GM19468 (cell line): Measurements from ENCODE around the gene RIMBP2.
"Not testable (repeated sequence)": the region's sequence is repeated elsewhere in the genome, so short reads cannot be mapped to it uniquely, and the experiment has no call there.

ENCODE experiments used
- ATAC-seq: cut with Tn5 transposase; IDR thresholded peaks from one replicate; pipeline ENCODE4 v1.9.1; 2021; ENCODE audit warnings: mild to moderate bottlenecking, moderate library complexity, moderate number of reproducible peaks; ENCODE audit not compliant: unreplicated experiment; ENCODE audit errors: extremely low read depth

RIMBP2 gene

DNA sequence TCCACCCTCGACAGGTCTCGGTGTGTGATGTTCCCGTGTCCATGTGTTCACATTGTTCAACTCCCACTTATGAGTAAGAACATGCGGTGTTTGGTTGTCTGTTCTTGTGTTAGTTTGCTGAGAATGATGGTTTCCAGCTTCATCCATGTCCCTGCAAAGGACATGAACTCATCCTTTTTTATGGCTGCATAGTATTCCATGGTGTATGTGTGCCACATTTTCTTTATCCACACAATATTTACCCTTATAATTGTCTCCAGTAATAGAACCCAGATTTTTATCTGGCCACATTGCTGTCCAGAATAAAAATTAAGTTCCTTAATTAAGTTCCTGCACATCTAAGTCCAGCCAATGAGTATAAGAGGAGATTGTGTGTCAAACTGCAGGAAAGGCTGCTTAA is 22.3 kb upstream of the RIMBP2 start:
- not testable (repeated sequence) for ATAC-seq

DNA sequence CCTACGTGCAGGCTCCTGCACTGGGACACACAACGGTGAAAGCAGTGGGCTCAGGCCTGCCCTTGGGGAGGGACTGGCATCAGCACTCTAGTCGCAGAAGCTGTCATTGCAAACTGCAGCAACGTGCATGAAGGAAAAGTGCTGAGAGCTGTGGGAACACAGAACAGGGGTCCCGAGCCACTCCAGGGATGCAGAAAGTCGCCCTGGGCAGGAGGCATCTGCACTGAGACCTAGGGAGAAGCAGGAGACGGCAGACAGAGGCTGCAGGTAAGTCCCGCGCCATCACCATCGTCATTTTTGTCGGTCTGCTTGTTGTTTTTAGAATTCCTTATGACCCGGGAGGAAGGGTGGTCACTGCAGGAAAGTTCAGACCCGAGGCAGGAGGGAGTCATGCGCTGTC is 21.6 kb upstream of the RIMBP2 start:
- no peak for ATAC-seq

DNA sequence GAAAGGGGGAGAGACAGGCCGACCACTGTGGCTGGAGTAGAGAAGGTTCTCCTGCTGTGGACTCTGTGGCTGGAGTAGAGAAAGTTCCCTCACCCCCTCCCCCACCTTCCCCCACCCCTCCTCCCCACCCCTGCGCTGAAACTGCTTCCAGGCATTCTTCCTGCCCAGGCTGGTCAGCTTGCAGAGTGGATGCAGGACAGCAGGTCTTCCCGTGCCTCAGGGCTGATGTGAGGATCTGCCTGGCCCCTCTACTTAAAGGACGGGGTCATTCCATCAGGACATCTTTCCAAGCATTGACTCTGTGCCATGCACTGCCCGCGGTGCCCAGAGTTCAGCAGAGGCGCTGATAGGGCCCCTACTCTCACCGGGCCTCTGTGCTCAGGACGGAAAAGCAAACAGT is 13.2 kb upstream of the RIMBP2 start:
- ATAC-seq = no peak

DNA sequence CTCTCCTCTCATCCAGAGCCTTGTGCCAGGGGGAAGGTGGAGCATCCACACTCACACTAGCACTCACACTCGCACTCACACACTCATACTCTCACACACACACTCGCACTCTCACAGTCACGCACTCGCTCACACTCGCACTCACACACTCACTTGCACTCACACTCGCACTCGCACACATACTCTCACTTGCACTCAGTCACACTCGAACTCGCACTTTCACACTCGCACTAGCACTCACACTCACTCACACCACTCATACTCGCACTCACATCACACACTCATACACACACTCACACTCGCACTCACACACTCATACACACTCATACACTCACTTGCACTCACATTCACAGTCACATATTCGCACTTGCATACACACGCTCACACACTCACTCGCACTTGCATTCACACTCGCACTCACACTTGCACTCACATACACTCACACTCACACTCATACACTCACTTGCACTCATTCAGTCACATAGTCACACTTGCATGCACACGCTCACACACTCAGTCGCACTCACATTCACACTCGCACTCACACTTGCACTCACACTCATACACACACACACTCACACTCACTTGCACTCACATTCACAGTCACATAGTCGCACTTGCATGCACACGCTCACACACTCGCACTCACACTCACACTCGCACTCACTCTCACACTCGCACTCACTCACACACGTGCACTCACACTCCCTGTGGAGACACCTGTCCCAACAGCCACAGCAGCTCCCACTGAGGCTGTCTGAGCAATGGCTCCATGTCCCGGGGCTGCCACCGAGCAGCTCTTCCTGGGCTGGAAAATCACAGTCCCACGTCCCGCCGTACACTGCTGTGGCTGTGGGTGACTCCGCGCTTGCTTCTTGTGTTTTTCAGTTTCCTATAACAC is 12.3 kb upstream of the RIMBP2 start:
- no peak for ATAC-seq

DNA sequence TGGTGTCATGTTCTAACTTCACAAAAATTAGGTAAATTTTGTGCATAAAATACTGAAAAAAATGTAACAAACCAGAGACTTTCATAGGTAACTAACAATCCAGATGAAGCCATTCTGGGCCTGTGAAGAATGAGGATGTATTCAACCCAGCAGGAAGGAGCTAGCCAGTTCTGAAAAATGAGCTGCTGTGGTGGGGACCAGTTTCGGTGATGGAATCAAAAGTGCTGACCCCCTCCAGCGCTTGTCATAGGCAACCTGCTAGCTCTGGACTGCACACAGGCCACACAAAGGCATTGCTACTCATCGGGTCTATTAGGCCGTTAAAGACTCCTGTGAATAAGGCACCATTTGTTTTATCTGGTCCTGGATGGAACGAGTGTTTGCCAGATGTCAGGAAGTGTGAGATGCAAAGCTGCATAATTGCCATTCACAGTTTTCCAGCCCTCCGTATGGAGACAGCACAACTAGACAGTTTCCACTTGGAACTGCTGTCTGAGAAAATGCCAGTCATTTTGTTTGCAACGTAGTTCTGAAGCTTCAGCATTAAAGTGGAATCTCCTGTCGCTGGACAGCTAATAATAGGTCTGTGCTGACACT is 3.3 kb upstream of the RIMBP2 start:
- ATAC-seq = no peak

DNA sequence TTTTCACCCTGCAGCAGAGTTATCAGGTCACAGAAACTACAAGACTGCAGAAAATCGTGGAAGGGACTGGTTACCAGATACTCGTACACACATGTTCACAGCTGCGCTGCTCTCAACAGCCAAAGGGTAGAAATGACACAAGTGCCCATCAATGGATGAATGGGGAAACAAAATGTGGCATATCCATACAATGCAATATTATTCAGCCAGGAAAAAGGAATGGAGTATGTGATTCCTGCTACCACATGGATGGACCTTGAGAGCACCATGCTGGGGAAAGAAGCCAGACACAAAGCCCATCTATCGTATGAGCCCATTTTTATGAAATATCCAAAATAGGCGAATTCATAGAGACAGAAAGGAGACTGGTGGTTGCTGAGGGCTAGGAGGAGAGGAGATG is 1.7 kb upstream of the RIMBP2 start:
- ATAC-seq = no peak

DNA sequence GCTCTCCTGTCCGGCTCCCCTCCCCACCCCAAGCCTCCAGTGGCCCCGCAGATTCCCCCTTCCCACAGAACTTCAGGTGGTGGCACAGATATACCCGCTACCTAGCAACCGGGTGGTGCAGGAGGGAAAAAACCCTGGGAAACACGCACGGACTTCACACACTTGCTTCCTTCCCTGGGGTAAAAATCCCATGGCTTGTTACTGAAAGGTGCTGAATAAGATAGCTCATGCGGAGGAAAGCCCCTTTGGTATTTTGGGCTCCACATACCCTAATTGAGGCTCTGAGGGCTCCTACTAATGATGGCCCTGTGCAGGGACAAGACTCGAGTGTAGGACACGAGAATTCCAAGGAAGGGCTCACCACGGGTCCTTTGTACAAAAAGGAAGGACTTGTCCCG is 869 bp upstream of the RIMBP2 start:
- ATAC-seq = no peak

DNA sequence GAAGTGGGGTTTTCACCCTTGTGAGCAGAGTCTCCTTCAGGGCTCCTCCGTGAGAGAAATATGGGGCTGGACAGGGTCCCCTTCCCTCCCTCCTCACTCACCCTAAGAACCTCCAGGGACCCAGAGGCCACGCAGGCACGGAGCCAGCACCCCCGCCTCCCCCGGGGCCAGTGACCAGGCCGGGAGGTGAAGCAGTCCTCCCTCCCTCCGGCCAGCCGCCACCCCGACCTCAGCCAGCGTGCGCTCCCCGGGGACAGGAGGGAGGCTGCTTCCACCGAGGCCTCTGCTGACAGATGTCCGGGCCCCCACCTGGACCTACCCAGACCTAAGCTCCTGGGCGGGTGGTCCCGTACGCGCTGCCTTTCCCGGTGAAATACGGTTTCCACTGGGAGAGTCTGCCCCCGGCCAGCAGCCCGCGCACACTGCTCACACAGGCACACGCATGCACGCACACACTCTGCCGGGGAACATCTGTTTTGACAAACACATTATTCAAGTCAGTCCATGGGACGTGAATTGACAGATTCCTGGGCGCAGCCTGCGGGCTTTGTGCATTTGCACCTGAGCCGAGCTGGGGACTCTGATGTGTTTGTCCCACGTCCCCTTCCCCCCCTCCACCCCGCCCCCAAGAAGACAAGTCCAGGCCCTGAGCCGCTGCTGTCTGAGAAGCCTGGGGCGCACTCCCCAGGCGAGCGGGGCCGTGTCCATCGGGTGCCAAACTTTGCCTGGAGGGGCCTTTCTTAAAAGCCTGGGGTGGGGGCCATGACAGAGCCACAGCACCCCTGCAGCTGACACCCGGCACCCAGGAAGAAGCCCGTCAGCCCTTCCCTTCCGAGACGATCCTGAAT is 725 bp downstream of the RIMBP2 start:
- no peak for ATAC-seq

DNA sequence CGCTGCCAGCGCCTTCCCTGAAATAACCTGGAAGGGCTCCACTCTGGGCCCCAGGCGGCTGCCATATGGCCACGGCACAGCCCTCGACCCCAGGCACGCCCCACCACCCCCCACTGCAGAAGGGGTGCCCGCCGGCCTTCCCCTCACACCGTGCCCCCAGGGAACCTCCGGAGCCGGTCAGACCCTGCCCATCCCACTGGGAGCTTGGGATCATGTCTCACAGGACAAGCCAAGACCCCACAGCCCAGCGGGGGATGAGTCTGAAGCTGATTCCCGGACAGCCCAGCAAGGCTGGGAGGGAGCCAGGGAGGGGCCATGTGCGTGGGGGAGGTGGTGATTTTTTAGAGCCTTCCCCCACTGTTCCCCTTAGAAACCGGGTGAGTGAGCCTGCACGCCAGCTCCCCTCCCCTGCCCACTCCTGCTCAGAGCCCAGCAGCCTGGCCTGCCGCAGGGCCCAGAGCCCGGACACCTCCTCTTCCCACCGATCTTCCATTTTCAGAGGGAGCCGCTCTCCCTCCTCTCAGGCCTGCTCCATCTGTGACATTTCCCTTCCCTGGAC is 1.4 kb downstream of the RIMBP2 start:
- ATAC-seq = no peak

DNA sequence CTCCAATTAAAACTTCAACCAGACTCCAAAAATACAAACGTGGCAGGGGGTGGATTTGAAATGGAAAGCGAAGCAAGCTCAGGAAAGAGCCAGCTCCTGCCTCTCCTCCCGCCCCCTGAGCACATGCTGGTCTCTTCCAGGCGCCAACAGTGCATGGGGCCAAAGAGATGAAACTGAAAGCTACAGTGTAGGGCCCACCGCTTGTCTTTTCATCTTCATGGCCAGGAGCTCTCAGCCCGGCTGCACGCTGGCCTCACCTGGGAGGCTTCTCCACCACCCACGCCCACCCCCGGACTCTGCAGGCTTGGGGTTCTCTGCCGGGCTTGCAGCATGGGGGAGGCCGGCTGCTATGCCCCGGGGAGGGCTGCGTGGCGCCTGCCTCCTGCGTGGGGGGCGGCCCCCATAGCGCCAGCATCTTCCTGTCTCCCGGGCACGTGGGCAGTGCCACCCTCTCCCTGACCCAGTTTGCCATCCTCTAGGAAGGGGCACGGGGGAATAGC is 2.0 kb downstream of the RIMBP2 start:
- ATAC-seq = no peak

DNA sequence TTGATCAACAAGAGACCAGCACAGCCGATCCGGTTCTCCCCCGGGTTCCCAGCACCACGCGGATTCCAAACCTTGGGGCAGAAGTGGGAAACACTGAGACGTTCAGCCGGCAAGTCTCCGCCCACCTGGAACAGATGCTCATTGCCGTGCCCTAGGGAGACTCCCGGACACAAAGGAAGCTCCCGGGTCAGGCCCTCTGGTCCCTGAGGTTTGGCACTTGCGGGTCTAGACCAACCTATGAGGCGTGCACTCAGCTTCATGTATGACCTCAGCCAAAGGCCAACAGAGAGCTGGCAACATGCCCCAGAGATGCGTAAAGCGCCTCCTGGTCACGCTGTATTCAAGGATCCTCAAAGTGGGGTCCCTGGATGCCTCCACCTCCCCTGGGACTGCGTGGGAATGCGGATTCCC is 2.5 kb downstream of the RIMBP2 start:
- no peak for ATAC-seq

DNA sequence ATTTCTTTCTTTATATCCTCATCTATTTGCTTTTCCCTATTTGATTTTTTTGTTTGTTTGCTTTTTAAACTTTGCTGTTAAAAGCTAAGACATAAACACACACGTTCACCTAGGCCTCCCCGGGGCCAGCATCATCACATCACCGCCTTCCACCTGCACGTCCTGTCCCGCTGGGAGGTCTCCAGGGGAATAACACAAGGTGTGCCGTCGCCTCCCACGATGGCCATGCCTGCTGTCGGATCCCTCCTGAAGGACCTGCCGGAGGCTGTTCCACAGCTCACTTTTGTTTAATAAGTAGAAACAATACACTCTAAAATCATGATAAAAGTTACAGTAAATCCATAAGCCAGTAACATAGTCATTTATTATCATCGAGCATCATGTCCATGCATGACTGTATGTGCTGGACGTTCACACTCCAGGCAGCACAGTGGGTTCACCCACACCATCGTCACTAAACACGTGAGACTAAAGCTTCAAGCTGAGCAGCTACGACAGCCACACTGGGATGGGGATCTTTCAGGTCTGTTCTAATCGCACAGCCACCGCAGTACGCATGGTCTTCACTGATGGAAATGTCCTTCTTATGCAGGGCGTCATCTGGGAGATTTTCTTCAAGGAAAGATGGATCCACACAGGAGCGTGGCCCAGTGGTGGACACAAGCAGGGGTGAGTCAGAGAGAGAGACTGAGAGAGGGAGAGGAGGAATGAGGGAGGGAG is 3.6 kb downstream of the RIMBP2 start:
- ATAC-seq = no peak

DNA sequence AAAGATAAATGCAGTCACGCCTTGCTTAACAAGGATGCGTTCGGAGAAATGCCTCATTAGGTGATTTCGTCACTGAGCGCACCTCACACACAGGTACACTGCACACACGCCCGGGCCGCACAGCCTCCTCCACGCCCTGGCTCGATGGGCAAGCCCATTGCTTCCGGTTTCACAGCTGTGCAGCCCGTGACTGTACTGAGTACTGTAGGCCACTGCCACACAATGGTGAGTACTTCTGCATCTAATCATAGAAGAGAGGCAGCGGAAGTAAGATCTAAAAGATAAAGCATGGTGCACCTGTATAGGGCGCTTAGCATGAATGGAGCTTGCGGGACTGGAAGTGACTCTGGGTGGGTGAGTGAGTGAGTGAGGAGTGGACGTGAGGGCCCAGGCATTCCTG is 4.3 kb downstream of the RIMBP2 start:
- ATAC-seq = no peak

DNA sequence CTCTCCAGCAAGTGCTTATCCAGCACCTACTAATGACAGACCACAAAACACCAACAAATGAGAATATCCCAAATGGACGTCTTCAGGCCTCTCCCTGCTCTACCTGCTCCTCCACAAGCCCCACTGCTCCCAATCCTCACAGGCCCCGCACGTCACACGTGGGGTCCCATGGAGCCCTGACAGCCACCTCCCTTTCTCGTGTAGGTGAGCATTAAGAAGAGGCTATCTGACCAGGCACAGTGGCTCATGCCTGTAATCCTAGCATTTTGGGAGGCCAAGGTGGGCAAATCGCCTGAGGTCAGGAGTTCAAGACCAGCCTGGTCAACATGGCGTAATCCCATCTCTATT is 5.4 kb downstream of the RIMBP2 start:
- no peak for ATAC-seq

DNA sequence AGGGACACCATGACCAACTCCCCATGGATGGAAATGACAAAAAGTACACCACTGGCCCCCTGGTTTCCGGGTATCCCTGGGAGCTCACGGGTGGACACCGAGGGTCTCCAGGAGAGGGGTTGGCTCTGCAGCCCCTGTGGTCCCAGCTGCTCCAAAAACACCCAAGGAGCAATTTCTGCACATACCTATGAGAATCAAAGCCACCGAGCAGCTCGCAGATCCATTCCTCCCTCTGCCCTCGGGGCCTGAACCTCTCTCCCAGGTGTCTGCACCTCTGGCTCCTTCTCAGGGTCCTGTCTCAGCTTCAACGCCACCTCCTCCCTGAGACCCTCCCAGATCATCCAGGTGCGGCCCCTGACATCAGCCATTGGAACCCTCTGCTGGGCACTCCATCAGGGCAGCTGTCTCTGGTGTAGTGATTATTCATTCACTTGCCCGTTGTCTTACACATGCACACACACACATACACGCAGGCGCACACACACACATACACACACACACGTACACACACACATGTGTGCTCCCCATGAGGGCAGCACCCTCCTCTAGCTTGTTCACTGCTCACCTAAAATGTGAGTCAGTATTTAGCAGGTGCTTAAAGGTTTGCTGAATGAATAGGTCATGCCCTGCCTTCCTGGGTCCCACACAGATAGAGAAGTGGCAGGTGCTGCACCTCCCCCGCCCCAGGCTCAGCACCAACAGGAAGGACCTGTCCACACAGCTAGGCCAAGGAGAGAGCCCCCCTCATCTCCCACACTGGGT is 5.9 kb downstream of the RIMBP2 start:
- ATAC-seq = no peak

DNA sequence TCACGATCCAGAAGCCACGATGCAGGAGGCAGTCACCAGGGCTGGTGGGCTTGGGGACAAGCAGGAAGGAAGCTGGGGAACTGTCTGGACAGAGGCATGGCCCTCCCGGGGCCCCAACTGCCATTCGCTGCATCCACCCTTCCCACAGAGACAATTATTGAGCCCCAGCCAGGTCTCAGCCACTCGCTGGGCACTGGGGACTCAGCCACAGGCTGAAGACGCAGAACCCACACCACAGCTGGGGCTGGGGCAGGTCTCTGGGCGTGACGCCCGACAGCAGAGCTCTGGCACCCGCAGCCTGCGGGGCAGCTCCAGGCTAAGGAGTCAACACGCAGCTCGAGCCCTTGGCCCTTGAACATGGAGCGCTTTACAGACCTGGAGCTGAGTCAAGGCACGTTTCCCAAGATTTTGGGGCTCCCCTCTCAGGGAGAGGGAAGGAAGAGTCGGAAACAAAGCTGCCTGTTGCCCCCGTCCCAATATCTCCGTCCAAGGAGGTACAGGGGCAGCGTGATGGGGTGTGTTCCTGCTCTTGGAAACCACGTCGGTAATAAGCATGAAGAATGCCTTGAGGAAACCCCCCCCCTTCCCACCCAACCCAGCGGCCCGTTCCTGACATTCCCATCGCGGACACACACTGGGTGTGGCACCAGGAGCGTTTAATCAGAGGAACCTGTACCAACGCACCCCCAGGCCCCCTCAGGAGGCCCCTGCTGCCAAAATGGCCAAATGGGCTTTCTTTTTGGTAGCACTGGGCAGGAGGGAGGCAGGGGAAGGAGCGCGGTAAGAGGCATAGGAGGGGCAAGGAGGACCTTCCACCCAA is 6.7 kb downstream of the RIMBP2 start:
- no peak for ATAC-seq

DNA sequence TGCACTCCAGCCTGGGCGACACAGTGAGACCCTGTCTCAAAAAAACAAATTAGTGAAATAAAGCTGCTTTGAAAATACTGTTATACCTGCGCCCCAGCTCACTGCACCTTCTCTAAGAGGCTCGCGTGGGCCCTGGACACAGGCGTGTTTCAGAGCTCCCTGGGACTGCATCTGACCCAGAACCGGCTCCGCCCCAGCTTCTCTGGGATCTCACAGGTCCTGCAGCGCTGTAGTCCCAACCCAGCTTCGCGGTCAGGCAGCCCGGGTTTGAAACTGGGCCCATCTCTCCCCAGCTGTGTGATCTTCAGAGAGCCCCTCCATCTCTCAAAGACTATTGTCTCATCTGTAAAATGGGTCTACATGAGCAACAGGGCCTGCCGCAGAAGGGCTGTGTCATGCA is 7.5 kb downstream of the RIMBP2 start:
- no peak for ATAC-seq

DNA sequence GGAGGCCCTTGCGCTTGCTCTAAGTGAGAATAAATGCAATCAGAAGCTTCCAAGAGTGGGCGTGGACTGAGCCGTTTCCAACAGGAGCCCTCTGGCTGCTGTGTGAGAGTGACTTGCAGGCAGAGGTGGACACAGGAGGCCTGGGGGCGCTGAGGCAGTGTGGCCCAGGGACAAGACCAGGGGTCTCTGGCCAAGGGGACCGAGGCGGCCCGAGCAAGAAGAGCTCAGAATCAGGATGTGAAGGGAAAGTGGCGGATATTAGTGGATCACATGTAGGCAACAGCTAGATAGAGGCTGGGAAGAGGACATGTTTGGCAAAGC is 8.6 kb downstream of the RIMBP2 start:
- ATAC-seq = no peak
